ENCODE measurements around the gene HOXC13. TPM values are rescaled to one million over a fixed set of nuclear protein-coding genes. Genes with fewer than 3 reads are reported as not detected.

The HOXC13 gene
- total RNA-seq, 4 donors from 2014 or later: not detected

DNA sequence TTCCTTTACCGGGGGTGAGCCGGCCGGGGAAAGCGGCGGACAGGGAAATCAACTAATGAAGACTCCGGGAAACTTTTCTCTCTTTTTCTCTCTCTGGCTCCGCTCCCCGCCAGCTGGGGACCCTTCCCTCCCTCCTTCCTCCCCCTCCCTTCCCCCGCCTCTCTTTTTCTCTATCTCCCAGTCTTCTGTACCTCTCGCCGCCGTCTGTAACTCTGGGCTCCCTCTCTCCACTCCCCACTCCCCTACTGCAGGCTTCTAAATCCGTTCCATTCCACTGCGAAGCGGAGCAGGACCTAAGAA is 27.4 kb downstream of the HOXC13 start:
- Histone ChIP-seq H3K27me3 (peaks cover 100% of the 10 kb centered on the region), H3K4me1 (peaks cover 0 to 32% (median 8%) of the 10 kb centered on the region in 3 donors), H3K36me3 (no peaks in the 10 kb centered on the region), H3K4me3 (no peak overlapping the region), H3K9me3 (no peaks in the 10 kb centered on the region), H3K27ac (no peak overlapping the region)
- no peak for ATAC-seq
- no peak for TF ChIP-seq POLR2AphosphoS5 (IDR thresholded peaks at IDR 0.05)
- TF ChIP-seq POLR2A (IDR thresholded peaks at IDR 0.05): no peak
- TF ChIP-seq, protein P1, sequence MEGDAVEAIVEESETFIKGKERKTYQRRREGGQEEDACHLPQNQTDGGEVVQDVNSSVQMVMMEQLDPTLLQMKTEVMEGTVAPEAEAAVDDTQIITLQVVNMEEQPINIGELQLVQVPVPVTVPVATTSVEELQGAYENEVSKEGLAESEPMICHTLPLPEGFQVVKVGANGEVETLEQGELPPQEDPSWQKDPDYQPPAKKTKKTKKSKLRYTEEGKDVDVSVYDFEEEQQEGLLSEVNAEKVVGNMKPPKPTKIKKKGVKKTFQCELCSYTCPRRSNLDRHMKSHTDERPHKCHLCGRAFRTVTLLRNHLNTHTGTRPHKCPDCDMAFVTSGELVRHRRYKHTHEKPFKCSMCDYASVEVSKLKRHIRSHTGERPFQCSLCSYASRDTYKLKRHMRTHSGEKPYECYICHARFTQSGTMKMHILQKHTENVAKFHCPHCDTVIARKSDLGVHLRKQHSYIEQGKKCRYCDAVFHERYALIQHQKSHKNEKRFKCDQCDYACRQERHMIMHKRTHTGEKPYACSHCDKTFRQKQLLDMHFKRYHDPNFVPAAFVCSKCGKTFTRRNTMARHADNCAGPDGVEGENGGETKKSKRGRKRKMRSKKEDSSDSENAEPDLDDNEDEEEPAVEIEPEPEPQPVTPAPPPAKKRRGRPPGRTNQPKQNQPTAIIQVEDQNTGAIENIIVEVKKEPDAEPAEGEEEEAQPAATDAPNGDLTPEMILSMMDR (IDR thresholded peaks at IDR 0.05): no peak
- TF ChIP-seq EP300 (IDR thresholded peaks at IDR 0.05): no peak
- WGBS, 2 donors (ENCODE audit: low coverage in 1 of 2): 0 to 6% methylated on average over 1 to 14 of the region's 15 CpGs

GRCh38 chr12:53966385-53967133 is 27.9 kb downstream of the HOXC13 start:
- ATAC-seq: no peak
- H3K9me3 ChIP-seq: no peaks in the 10 kb centered on the region
- H3K27ac ChIP-seq: no peak overlapping the region
- H3K36me3 ChIP-seq: no peaks in the 10 kb centered on the region
- H3K4me1 ChIP-seq: peaks cover 0 to 26% (median 5%) of the 10 kb centered on the region in 3 donors
- TF ChIP-seq EP300 (IDR thresholded peaks at IDR 0.05): no peak
- no peak for TF ChIP-seq POLR2AphosphoS5 (IDR thresholded peaks at IDR 0.05)
- TF ChIP-seq, protein P1 (IDR thresholded peaks at IDR 0.05): no peak
- no peak overlapping the region for H3K4me3 ChIP-seq
- peaks cover 100% of the 10 kb centered on the region for H3K27me3 ChIP-seq
- WGBS, 2 donors (ENCODE audit: low coverage in 1 of 2): 12 to 20% methylated on average over 13 to 14 of the region's 36 CpGs

GRCh38 chr12:53967421-53967925 is 28.8 kb downstream of the HOXC13 start:
- H3K27ac ChIP-seq: no peak overlapping the region
- H3K4me3 ChIP-seq: no peak overlapping the region
- ATAC-seq: no peak
- H3K36me3 ChIP-seq: no peaks in the 10 kb centered on the region
- peaks cover 0 to 25% (median 5%) of the 10 kb centered on the region in 3 donors for H3K4me1 ChIP-seq
- TF ChIP-seq EP300 (IDR thresholded peaks at IDR 0.05): no peak
- no peaks in the 10 kb centered on the region for H3K9me3 ChIP-seq
- H3K27me3 ChIP-seq: peaks cover 100% of the 10 kb centered on the region
- WGBS, 2 donors (ENCODE audit: low coverage in 1 of 2): 23 to 50% methylated on average over 1 to 5 of the region's 5 CpGs

DNA sequence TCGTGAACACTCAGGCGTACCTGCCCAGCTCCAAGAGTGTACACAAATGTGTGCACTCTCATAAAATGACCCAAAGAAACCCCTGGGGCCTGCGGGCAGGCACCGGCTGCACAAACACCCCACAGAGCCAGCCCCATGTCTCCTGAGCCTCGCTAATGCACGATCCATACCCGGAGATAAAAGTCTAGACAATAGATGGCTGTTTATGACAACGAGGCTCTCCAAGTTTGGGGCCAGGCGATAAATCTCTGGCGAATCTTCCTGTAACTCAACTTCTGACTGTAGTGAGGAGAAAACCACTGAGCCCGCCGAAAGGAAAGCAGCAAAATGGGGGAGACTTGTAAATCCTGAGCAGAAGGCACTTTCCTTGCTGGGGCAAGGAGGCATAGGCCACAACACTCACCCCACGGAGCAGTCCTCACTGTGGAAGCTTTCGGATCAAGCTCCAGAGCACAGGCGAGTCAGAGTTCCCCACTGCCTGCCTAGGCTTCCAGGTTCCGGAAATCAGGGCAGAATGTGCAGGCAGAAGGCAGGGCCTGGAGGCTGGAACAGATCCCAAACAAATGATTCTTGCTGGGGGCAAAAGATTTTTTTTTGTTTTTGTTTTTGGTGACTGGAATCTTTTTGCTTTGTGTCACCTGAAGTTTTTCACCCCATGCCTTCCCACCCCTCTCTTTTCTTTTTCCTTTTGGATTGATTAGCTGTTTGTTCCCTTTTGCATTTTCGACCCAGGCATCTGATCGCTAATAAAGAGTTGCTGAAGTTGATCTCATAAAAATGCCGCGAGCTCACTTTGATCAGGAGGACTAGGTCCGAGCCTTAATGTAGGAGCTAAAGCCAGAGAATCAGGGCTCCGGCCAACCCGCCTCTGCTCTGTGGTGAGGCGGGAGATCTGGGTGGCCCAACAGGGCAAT is 29.8 kb downstream of the HOXC13 start:
- Histone ChIP-seq H3K27me3 (peaks cover 100% of the 10 kb centered on the region), H3K36me3 (no peaks in the 10 kb centered on the region), H3K4me3 (no peak overlapping the region), H3K4me1 (peaks cover 0 to 25% (median 8%) of the 10 kb centered on the region in 3 donors), H3K9me3 (no peaks in the 10 kb centered on the region), H3K27ac (no peak overlapping the region)
- 23 to 34% methylated on average over 10 to 16 of the region's 24 CpGs for WGBS, 2 donors (ENCODE audit: low coverage in 1 of 2)
- ATAC-seq: no peak
- TF ChIP-seq POLR2AphosphoS5 (IDR thresholded peaks at IDR 0.05): no peak
- no peak for TF ChIP-seq POLR2A (IDR thresholded peaks at IDR 0.05)
- TF ChIP-seq, protein P1 (IDR thresholded peaks at IDR 0.05): no peak
- TF ChIP-seq EP300 (IDR thresholded peaks at IDR 0.05): no peak

DNA sequence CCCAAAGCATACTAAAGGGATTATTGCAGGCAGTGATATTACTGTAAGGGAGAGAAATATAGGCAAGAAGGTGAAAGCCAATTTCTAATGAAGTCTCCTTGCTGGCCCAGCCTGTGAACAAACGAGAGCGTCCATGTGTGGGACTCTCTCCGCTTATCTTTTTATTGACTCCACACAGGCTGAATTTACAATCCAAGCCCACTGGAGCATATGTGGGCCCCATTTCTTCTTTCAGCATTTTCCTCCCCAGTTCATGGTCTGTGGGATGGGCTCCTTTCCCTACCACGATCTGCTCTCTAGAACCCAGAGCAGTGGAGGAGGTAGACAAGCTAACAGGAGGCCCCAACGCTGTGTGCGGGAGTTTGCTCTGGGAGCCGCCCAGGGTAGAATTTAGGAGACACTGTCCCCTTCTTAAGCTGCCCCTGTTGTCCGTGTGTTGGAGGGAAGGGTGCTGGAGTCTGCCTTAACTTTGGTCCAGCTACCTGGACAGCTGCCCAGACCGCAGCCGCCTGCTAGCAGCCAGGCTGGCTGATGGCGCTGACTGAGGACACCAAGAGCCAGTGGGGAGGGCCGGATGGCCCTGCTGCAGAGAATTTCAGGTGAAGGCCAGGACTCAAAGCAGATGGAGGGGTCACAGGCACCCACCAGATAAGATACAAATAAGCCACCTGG is 31.1 kb downstream of the HOXC13 start:
- 11% methylated on average over 10 of the region's 12 CpGs; no CpG with 5 or more reads in 1 of the 2 donors for WGBS, 2 donors (ENCODE audit: low coverage in 1 of 2)
- no peak for ATAC-seq
- Histone ChIP-seq H3K27ac (no peak overlapping the region), H3K27me3 (peaks cover 100% of the 10 kb centered on the region), H3K4me3 (no peak overlapping the region), H3K36me3 (no peaks in the 10 kb centered on the region), H3K9me3 (no peaks in the 10 kb centered on the region), H3K4me1 (peaks cover 0 to 34% (median 16%) of the 10 kb centered on the region in 3 donors)
- no peak for TF ChIP-seq POLR2AphosphoS5 (IDR thresholded peaks at IDR 0.05)
- no peak for TF ChIP-seq POLR2A (IDR thresholded peaks at IDR 0.05)
- TF ChIP-seq, protein P1 (IDR thresholded peaks at IDR 0.05): no peak
- TF ChIP-seq EP300 (IDR thresholded peaks at IDR 0.05): no peak

All from gastroesophageal sphincter (tissue), 4 donors.